Measurements from ENCODE around the gene ZNF684.
"Not testable (repeated sequence)": the region's sequence is repeated elsewhere in the genome, so short reads cannot be mapped to it uniquely, and the experiment has no call there.

ZNF684 gene

GRCh38 chr1:40574805-40575204 is 43.4 kb downstream of the ZNF684 start:
- DNase-seq (ENCODE audit: low read depth in 2 of 2) = not testable (repeated sequence)

- DNase-seq (ENCODE audit: low read depth in 2 of 2) = no peak
These were observed 43.9 kb downstream of the ZNF684 start for GRCh38 chr1:40575336-40575735.

GRCh38 chr1:40582116-40582515 is 50.7 kb downstream of the ZNF684 start:
- no peak for DNase-seq (ENCODE audit: low read depth in 2 of 2)

GRCh38 chr1:40583980-40584379 is 52.5 kb downstream of the ZNF684 start:
- DNase-seq (ENCODE audit: low read depth in 2 of 2) = no peak

- no peak for DNase-seq (ENCODE audit: low read depth in 2 of 2)
These were observed 57.1 kb downstream of the ZNF684 start for GRCh38 chr1:40588586-40588985.

- no peak for DNase-seq (ENCODE audit: low read depth in 2 of 2)
These were observed 60.8 kb downstream of the ZNF684 start for GRCh38 chr1:40592107-40592803.

- no peak for DNase-seq (ENCODE audit: low read depth in 2 of 2)
These were observed 62.2 kb downstream of the ZNF684 start for GRCh38 chr1:40593449-40594186.

GRCh38 chr1:40594187-40594531 is 62.7 kb downstream of the ZNF684 start:
- DNase-seq (ENCODE audit: low read depth in 2 of 2) = no peak

GRCh38 chr1:40595623-40596022 is 64.2 kb downstream of the ZNF684 start:
- no peak for DNase-seq (ENCODE audit: low read depth in 2 of 2)
